Neutrophil (primary cell): Measurements from ENCODE around the gene RPH3AL.
"Not testable (repeated sequence)": the region's sequence is repeated elsewhere in the genome, so short reads cannot be mapped to it uniquely, and the experiment has no call there.

Experiments used
- H3K27ac ChIP-seq: fragments of 200-600 bp; sonication (generic); 2 replicates; pipeline ENCODE4 v1.5.1; 2016; ENCODE audit warnings: mild to moderate bottlenecking, moderate library complexity
- H3K27me3 ChIP-seq: fragments of 200-600 bp; sonication (generic); 2 replicates; pipeline ENCODE4 v1.6.0; 2016; ENCODE audit warnings: mild to moderate bottlenecking
- H3K36me3 ChIP-seq: fragments of 200-600 bp; sonication (generic); 2 replicates; pipeline ENCODE4 v1.5.1; 2017
- H3K4me1 ChIP-seq, 2 experiments: fragments of 200-600 bp in 1 of 2; sonication (generic) in 1 of 2; 1 replicate in 1 of 2; 2 replicates in 1 of 2; pipeline versions ENCODE4 v1.5.1 to v1.6.1; 2013 to 2016; ENCODE audit warnings: low read depth in 1 of 2, low read length in 1 of 2, mild to moderate bottlenecking in 1 of 2, moderate library complexity in 1 of 2; ENCODE audit not compliant: control insufficient read depth in 1 of 2, insufficient read depth in 1 of 2
- H3K4me3 ChIP-seq, 2 experiments: fragments of 200-600 bp in 1 of 2; sonication (generic) in 1 of 2; 1 replicate in 1 of 2; 2 replicates in 1 of 2; pipeline ENCODE4 v1.5.1; 2013 to 2016; ENCODE audit warnings: low read depth in 1 of 2, low read length in 1 of 2, mild to moderate bottlenecking in 1 of 2, moderate library complexity in 1 of 2
- H3K9me3 ChIP-seq: fragments of 200-600 bp; sonication (generic); 2 replicates; pipeline ENCODE4 v1.5.1; 2016
- CTCF ChIP-seq: fragments of 200-600 bp; sonication (generic); IDR thresholded peaks from 2 replicates; pipeline ENCODE4 v1.5.1; 2016; ENCODE audit warnings: antibody characterized with exemption

RPH3AL gene

GRCh38 chr17:204427-205147 is 148.0 kb downstream of the RPH3AL start:
- Histone ChIP-seq H3K27me3 (peaks cover 32% of the 10 kb centered on the region), H3K4me3 (no peak overlapping the region), H3K36me3 (no peaks in the 10 kb centered on the region), H3K9me3 (no peaks in the 10 kb centered on the region), H3K27ac (no peak overlapping the region), H3K4me1 (no peaks in the 10 kb centered on the region)
- no peak for TF ChIP-seq CTCF

GRCh38 chr17:202501-202951 is 150.1 kb downstream of the RPH3AL start:
- H3K27ac ChIP-seq = no peak overlapping the region
- H3K4me3 ChIP-seq = no peak overlapping the region
- no peaks in the 10 kb centered on the region for H3K36me3 ChIP-seq
- no peak for TF ChIP-seq CTCF
- peaks cover 33% of the 10 kb centered on the region for H3K27me3 ChIP-seq
- H3K4me1 ChIP-seq = no peaks in the 10 kb centered on the region
- no peaks in the 10 kb centered on the region for H3K9me3 ChIP-seq

- H3K27me3 ChIP-seq = peaks cover 26% of the 10 kb centered on the region
- H3K36me3 ChIP-seq, H3K4me3 ChIP-seq, H3K4me1 ChIP-seq, H3K27ac ChIP-seq, H3K9me3 ChIP-seq: not testable (repeated sequence)
These were observed 150.9 kb downstream of the RPH3AL start for GRCh38 chr17:201736-202135.

- not testable (repeated sequence) for H3K27ac ChIP-seq, H3K36me3 ChIP-seq, H3K4me3 ChIP-seq, H3K4me1 ChIP-seq, H3K9me3 ChIP-seq
- peaks cover 26% of the 10 kb centered on the region for H3K27me3 ChIP-seq
These were observed 151.3 kb downstream of the RPH3AL start for GRCh38 chr17:201257-201656.

- Histone ChIP-seq H3K9me3 (no peaks in the 10 kb centered on the region), H3K4me3 (no peak overlapping the region), H3K27me3 (peaks cover 26% of the 10 kb centered on the region), H3K27ac (no peak overlapping the region), H3K4me1 (no peaks in the 10 kb centered on the region), H3K36me3 (no peaks in the 10 kb centered on the region)
- TF ChIP-seq CTCF = no peak
These were observed 152.0 kb downstream of the RPH3AL start for GRCh38 chr17:200586-200985.

GRCh38 chr17:199806-200545 is 152.6 kb downstream of the RPH3AL start:
- no peaks in the 10 kb centered on the region for H3K36me3 ChIP-seq
- no peak overlapping the region for H3K27ac ChIP-seq
- H3K9me3 ChIP-seq = no peaks in the 10 kb centered on the region
- no peaks in the 10 kb centered on the region for H3K4me1 ChIP-seq
- H3K4me3 ChIP-seq = no peak overlapping the region
- no peak for TF ChIP-seq CTCF
- H3K27me3 ChIP-seq = peaks cover 21% of the 10 kb centered on the region
